Mucosa of descending colon (tissue), 3 donors: Measurements from ENCODE around the gene PRRT1. TPM values are rescaled to one million over a fixed set of nuclear protein-coding genes. Genes with fewer than 3 reads are reported as not detected.
A peak's percentile ranks its signal among the peaks of the same experiment; 100 is the strongest.

Experiments used
- ATAC-seq: fragments of 200-7000 bp; cut with Tn5 transposase; one replicate; pipeline ENCODE4 v1.9.1; 2020; ENCODE audit warnings: mild to moderate bottlenecking, moderate library complexity
- DNase-seq, 3 donors: peaks; one replicate each; pipeline ENCODE4 v3.0.0-alpha.2; 2020
- H3K36me3 ChIP-seq: fragments of 200-600 bp; one replicate; pipeline ENCODE4 v1.8.0; 2021; ENCODE audit warnings: low read depth, mild to moderate bottlenecking
- H3K4me1 ChIP-seq: fragments of 200-600 bp; one replicate; pipeline ENCODE4 v1.8.0; 2021; ENCODE audit warnings: low read depth, mild to moderate bottlenecking
- H3K4me3 ChIP-seq: fragments of 200-600 bp; one replicate; pipeline ENCODE4 v1.8.0; 2021; ENCODE audit warnings: mild to moderate bottlenecking
- H3K9me3 ChIP-seq: fragments of 200-600 bp; one replicate; pipeline ENCODE4 v1.8.0; 2021; ENCODE audit warnings: mild to moderate bottlenecking
- intact Hi-C, 2 donors: fragments of 100-400 bp; cut with DNase I in 1 of 2; cut with micrococcal nuclease in 1 of 2; formaldehyde crosslinking; loops; one replicate each; pipeline versions ENCODE4 v1.11.0 to v1.11.1; 2022; cut with DNase I, micrococcal nuclease
- total RNA-seq, 3 donors: library from RNA; stranded (reverse); fragmentation: NEBNext Ultra II Directional in 2 of 3; extraction: Animal tissue kit (Norgen Biotek cat#: 25700) in 2 of 3; gene quantifications; one replicate each; pipeline versions ENCODE4 v1.2.1 to v1.2.4, GENCODE V29; 2021 to 2023
- TF ChIP-seq, protein P1 (sequence below): fragments of 200-600 bp; IDR thresholded peaks from one replicate; pipeline ENCODE4 v1.8.0; 2022; ENCODE audit warnings: antibody characterized with exemption, mild to moderate bottlenecking
- donor health status: DM: no; HTN: no; CAD: no; lungs with moderate emphysema.
- donor health status: DM: no; HTN: no; CAD: no.
- donor health status: DM: no; HTN: yes; CAD: no.

PRRT1 gene
- total RNA-seq, 3 donors from 2014 or later: 0.96 to 6.6 (median 2.0) TPM

DNA sequence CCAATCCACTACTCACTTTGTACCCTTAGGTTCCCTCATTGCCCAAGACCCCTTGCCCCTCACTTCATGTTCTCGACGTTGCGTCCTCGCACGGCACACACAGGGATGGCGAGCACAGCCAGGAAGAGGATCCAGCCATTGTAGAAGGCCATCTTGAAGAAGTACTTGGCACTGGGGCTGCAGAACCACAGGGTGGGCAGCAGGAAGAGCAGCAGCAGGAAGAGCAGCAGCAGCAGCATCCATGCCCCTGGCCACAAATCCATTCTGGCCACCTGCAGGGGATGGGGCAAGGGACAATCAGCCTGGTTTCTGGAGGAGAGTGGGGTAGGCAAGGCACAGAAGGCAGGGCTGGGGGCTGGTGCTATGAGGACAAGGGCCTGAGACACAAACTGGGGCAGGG, 19.5 kb upstream of the PRRT1 start:
- TF ChIP-seq, protein P1, sequence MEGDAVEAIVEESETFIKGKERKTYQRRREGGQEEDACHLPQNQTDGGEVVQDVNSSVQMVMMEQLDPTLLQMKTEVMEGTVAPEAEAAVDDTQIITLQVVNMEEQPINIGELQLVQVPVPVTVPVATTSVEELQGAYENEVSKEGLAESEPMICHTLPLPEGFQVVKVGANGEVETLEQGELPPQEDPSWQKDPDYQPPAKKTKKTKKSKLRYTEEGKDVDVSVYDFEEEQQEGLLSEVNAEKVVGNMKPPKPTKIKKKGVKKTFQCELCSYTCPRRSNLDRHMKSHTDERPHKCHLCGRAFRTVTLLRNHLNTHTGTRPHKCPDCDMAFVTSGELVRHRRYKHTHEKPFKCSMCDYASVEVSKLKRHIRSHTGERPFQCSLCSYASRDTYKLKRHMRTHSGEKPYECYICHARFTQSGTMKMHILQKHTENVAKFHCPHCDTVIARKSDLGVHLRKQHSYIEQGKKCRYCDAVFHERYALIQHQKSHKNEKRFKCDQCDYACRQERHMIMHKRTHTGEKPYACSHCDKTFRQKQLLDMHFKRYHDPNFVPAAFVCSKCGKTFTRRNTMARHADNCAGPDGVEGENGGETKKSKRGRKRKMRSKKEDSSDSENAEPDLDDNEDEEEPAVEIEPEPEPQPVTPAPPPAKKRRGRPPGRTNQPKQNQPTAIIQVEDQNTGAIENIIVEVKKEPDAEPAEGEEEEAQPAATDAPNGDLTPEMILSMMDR: no peak
- no peaks in the 10 kb centered on the region for H3K9me3 ChIP-seq
- intact Hi-C loops: no loop called here
- no peak overlapping the region for H3K4me3 ChIP-seq
- DNase-seq (no peak), ATAC-seq (no peak)
- peaks cover 7% of the 10 kb centered on the region for H3K4me1 ChIP-seq
- no peaks in the 10 kb centered on the region for H3K36me3 ChIP-seq

DNA sequence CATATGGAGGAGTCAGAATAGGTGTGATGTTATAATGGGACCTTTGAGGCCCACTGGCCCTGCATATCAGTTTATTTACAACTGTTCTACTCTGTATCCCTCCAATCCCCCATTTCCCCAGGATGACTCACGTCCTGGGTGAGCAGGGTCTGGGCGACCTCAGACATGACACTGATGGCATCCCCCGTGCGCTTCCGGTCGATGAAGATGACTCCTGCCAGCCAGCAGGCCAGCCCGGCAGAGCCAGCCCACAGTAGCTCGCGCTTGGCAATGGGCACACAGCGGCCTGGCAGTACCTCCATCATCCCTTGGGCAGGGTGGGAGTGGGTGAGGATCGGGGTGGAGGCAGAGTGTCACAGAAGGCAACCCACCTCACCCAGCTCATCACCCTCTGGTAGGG, 18.6 kb upstream of the PRRT1 start:
- H3K4me3 ChIP-seq: no peak overlapping the region
- intact Hi-C loops: no loop called here
- ATAC-seq (no peak), DNase-seq (peak in 2 of 3 donors; percentile 8 to 33)
- no peaks in the 10 kb centered on the region for H3K36me3 ChIP-seq
- H3K4me1 ChIP-seq: peaks cover 6% of the 10 kb centered on the region
- no peaks in the 10 kb centered on the region for H3K9me3 ChIP-seq
- TF ChIP-seq, protein P1: no peak

DNA sequence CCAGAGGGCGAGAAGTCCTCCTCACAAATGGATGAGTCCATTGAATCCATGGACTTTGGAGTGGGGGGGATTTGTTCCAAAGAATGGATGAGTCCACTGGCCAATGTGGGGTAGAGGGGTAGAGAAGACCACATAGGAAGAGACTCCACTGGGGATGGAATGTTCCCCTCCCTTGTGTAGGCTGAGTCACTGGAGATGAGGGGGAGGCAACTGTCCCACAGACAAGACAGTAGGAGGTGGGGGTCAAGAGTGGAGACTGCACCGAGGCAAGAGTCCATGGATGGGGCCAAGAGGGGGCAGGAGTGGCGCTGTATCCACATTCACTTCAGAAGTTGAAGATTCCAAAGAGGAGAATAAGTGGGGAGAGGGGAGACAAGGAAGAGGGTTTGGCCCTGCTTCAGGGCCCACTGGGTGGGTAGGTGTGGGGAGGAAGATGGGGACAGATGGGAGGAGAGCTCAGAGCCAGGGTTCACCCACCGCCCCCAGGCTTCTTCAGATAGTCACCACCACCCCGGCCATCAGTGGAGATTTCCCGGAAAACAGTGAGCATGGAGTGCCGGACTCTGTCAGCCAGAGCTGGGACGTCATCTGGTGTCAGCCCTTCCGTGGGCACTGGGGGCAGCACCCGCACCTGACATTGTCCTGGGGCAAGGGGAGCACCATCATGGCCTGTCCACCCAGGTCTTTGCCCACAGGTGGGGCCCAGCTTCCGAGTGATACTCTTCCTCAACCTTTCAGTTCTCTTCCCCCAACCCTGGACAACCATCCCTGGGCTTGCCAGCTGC, 17.3 kb upstream of the PRRT1 start:
- TF ChIP-seq, protein P1: no peak
- ATAC-seq: no peak
- intact Hi-C loops: no loop called here
- no peaks in the 10 kb centered on the region for H3K4me1 ChIP-seq
- H3K9me3 ChIP-seq: no peaks in the 10 kb centered on the region
- no peaks in the 10 kb centered on the region for H3K36me3 ChIP-seq
- no peak overlapping the region for H3K4me3 ChIP-seq
- peak in 2 of 3 donors; percentile 23 to 36 for DNase-seq

DNA sequence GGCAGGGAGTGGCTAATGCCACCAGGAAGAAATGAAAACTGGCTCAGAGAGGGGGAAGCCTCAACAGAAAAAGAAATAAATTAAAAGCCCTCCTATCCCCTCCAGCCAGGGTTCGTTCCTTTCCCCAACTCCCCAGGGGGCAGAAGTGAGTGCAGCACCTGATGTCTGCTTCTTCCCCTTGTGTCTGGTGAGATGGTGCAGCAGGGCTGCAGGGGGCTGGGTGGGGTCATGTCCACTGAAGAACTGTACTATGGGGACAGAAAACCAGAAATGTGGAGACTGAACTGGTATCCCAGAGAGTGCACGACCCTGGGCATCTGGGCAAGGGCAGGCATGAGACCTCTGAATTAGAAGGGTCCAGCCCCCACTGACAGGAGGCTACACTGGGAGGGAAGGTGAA, 16.6 kb upstream of the PRRT1 start:
- peak in 2 of 3 donors; percentile 16 to 20 for DNase-seq
- no peaks in the 10 kb centered on the region for H3K9me3 ChIP-seq

DNA sequence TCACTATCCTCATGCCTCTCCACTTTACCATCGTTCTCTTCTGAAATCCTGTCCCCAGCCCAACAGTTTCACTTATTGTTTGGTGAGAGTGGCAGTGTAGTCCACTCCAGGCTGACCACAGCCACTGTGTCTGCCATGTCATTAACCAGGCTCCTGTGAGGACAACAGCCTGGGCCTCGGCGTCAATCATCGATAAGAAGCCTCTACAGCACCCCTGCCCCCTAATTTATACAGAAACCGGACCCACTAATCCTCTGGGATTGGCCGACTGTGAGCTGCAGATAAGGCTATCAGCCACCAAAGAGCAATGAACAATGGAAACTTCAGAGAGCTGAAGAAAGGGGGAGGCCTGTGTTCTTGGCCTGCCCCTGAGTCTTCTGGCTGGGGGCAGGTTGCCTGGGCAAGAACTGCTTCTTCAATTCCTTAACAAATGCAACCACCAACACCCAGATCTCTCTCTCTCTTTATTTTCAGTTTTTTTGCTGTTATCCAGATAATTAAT, 16.1 kb upstream of the PRRT1 start:
- Histone ChIP-seq H3K4me1 (no peaks in the 10 kb centered on the region), H3K4me3 (no peak overlapping the region), H3K9me3 (no peaks in the 10 kb centered on the region), H3K36me3 (no peaks in the 10 kb centered on the region)
- no peak for ATAC-seq
- DNase-seq: peak in 2 of 3 donors; percentile 5 to 17
- TF ChIP-seq, protein P1: no peak
- intact Hi-C loops: no loop called here

More for the DNA sequence above, 16.6 kb upstream of the PRRT1 start:
- H3K4me1 ChIP-seq: no peaks in the 10 kb centered on the region
- H3K36me3 ChIP-seq: no peaks in the 10 kb centered on the region
- intact Hi-C loops: no loop called here
- no peak for ATAC-seq
- TF ChIP-seq, protein P1: no peak
- no peak overlapping the region for H3K4me3 ChIP-seq
